Globus pallidus (tissue), 1 donor: ENCODE measurements around the gene POMGNT2.

Source experiments
- DNase-seq: peaks from one replicate; pipeline ENCODE4 v3.0.0-alpha.2; 2015; ENCODE audit warnings: low spot score

The POMGNT2 gene

GRCh38 chr3:43102773-43103480, 3.0 kb downstream of the POMGNT2 start:
- no peak for DNase-seq

- no peak for DNase-seq
Observed at GRCh38 chr3:43098761-43099160, 7.1 kb downstream of the POMGNT2 start.

- DNase-seq: no peak
Observed at GRCh38 chr3:43097400-43098080, 8.3 kb downstream of the POMGNT2 start.

- no peak for DNase-seq
Observed at GRCh38 chr3:43096761-43097160, 9.1 kb downstream of the POMGNT2 start.

- no peak for DNase-seq
Observed at GRCh38 chr3:43095370-43095769, 10.5 kb downstream of the POMGNT2 start.

GRCh38 chr3:43094851-43095250, 11.0 kb downstream of the POMGNT2 start:
- no peak for DNase-seq

- DNase-seq: no peak
Observed at GRCh38 chr3:43094381-43094780, 11.5 kb downstream of the POMGNT2 start.

- no peak for DNase-seq
Observed at GRCh38 chr3:43093974-43094373, 11.9 kb downstream of the POMGNT2 start.

GRCh38 chr3:43093006-43093405, 12.9 kb downstream of the POMGNT2 start:
- DNase-seq: no peak

GRCh38 chr3:43091481-43091880, 14.4 kb downstream of the POMGNT2 start:
- DNase-seq: no peak

GRCh38 chr3:43090238-43090637, 15.6 kb downstream of the POMGNT2 start:
- DNase-seq: no peak

- DNase-seq: no peak
Observed at GRCh38 chr3:43089081-43089480, 16.8 kb downstream of the POMGNT2 start.

- DNase-seq: no peak
Observed at GRCh38 chr3:43087249-43087776, 18.6 kb downstream of the POMGNT2 start.

GRCh38 chr3:43086460-43087165, 19.3 kb downstream of the POMGNT2 start:
- DNase-seq: no peak

GRCh38 chr3:43082457-43082856, 23.4 kb downstream of the POMGNT2 start:
- no peak for DNase-seq

GRCh38 chr3:43081796-43082195, 24.1 kb downstream of the POMGNT2 start:
- DNase-seq: no peak

GRCh38 chr3:43080726-43081568, 24.9 kb downstream of the POMGNT2 start:
- DNase-seq: no peak

GRCh38 chr3:43079536-43080332, 26.1 kb downstream of the POMGNT2 start:
- DNase-seq: no peak

- DNase-seq: no peak
Observed at GRCh38 chr3:43077707-43078106, 28.2 kb downstream of the POMGNT2 start.

GRCh38 chr3:43077261-43077660, 28.6 kb downstream of the POMGNT2 start:
- no peak for DNase-seq

- DNase-seq: no peak
Observed at GRCh38 chr3:43076857-43077256, 29.0 kb downstream of the POMGNT2 start.
